Trophoblast cell (in vitro differentiated cells and primary cell): ENCODE data around the gene UNC80.
A peak's percentile ranks its signal among the peaks of the same experiment; 100 is the strongest.

ENCODE experiments used
- DNase-seq, 2 donors: peaks; one replicate each; pipeline ENCODE4 v3.0.0-alpha.2; 2016
- H2AFZ ChIP-seq: 2 replicates; pipeline ENCODE4 v1.6.1; 2013; ENCODE audit warnings: low read length, moderate library complexity, mild to moderate bottlenecking; ENCODE audit not compliant: insufficient read depth, poor library complexity
- H2AK5ac ChIP-seq: 2 replicates; pipeline ENCODE4 v1.6.1; 2013; ENCODE audit warnings: mild to moderate bottlenecking, low read length
- H2BK120ac ChIP-seq: 2 replicates; pipeline ENCODE4 v1.6.1; 2013; ENCODE audit warnings: low read length, mild to moderate bottlenecking, moderate library complexity; ENCODE audit not compliant: insufficient read depth, poor library complexity
- H2BK12ac ChIP-seq: 2 replicates; pipeline ENCODE4 v1.6.1; 2013; ENCODE audit warnings: mild to moderate bottlenecking, low read length, moderate library complexity
- H2BK5ac ChIP-seq: 2 replicates; pipeline ENCODE4 v1.6.1; 2013; ENCODE audit warnings: low read length, low read depth, moderate library complexity, mild to moderate bottlenecking; ENCODE audit not compliant: poor library complexity
- H3K14ac ChIP-seq: 2 replicates; pipeline ENCODE4 v1.6.1; 2013; ENCODE audit warnings: mild to moderate bottlenecking, low read length
- H3K18ac ChIP-seq: 2 replicates; pipeline ENCODE4 v1.6.1; 2013; ENCODE audit warnings: mild to moderate bottlenecking, low read length
- H3K23ac ChIP-seq: 2 replicates; pipeline ENCODE4 v1.6.1; 2013; ENCODE audit warnings: low read length
- H3K27ac ChIP-seq: 2 replicates; pipeline ENCODE4 v1.5.1; 2013; ENCODE audit warnings: low read depth, mild to moderate bottlenecking, inconsistent platforms, low read length, moderate library complexity
- H3K27me3 ChIP-seq: 2 replicates; pipeline ENCODE4 v1.6.1; 2013; ENCODE audit warnings: inconsistent platforms, mild to moderate bottlenecking, low read length, moderate library complexity; ENCODE audit not compliant: insufficient read depth
- H3K36me3 ChIP-seq, 2 experiments: 1 replicate in 1 of 2; 2 replicates in 1 of 2; pipeline ENCODE4 v1.6.1; 2013; ENCODE audit warnings: low read length in 2 of 2, mild to moderate bottlenecking in 2 of 2, moderate library complexity in 1 of 2; ENCODE audit not compliant: insufficient read depth in 2 of 2, control insufficient read depth in 1 of 2
- H3K4ac ChIP-seq: 2 replicates; pipeline ENCODE4 v1.6.1; 2013; ENCODE audit warnings: low read depth, mild to moderate bottlenecking, low read length, moderate library complexity
- H3K4me1 ChIP-seq, 2 experiments: 1 replicate in 1 of 2; 2 replicates in 1 of 2; pipeline ENCODE4 v1.6.1; 2013; ENCODE audit warnings: low read length in 2 of 2, mild to moderate bottlenecking in 2 of 2, moderate library complexity in 1 of 2; ENCODE audit not compliant: insufficient read depth in 2 of 2, control insufficient read depth in 1 of 2
- H3K4me2 ChIP-seq: 2 replicates; pipeline ENCODE4 v1.6.1; 2013; ENCODE audit warnings: inconsistent platforms, mild to moderate bottlenecking, low read length, moderate library complexity
- H3K4me3 ChIP-seq: 2 replicates; pipeline ENCODE4 v1.5.1; 2013; ENCODE audit warnings: mild to moderate bottlenecking, low read depth, low read length, inconsistent platforms
- H3K79me1 ChIP-seq: one replicate; pipeline ENCODE4 v1.6.1; 2013; ENCODE audit warnings: low read length
- H3K79me2 ChIP-seq: 2 replicates; pipeline ENCODE4 v1.6.1; 2013; ENCODE audit warnings: low read length, mild to moderate bottlenecking; ENCODE audit not compliant: control insufficient read depth, insufficient read depth, poor library complexity
- H3K9ac ChIP-seq: 2 replicates; pipeline ENCODE4 v1.6.1; 2013; ENCODE audit warnings: mild to moderate bottlenecking, low read length
- H3K9me3 ChIP-seq: 2 replicates; pipeline ENCODE4 v1.6.1; 2013; ENCODE audit warnings: low read depth, mild to moderate bottlenecking, control low read depth, inconsistent platforms, low read length; ENCODE audit not compliant: insufficient read depth
- H4K12ac ChIP-seq: 2 replicates; pipeline ENCODE4 v1.6.1; 2013; ENCODE audit warnings: low read depth, mild to moderate bottlenecking, low read length, moderate library complexity
- H4K8ac ChIP-seq: 2 replicates; pipeline ENCODE4 v1.6.1; 2013; ENCODE audit warnings: low read depth, mild to moderate bottlenecking, low read length, moderate library complexity
- H4K91ac ChIP-seq: one replicate; pipeline ENCODE4 v1.6.1; 2013; ENCODE audit warnings: low read depth, mild to moderate bottlenecking, low read length, moderate library complexity
- WGBS: extraction: QIAGEN DNeasy Blood & Tissue Kit; methylation state at CpG from one replicate; pipeline ENCODE4 v1.1.7; 2013; ENCODE audit warnings: missing lambda C conversion rate; ENCODE audit not compliant: insufficient read length, insufficient coverage; ENCODE audit errors: extremely low coverage; 5-methylcytosine and 5-hydroxymethylcytosine counted together

The UNC80 gene

GRCh38 chr2:209830722-209831465 lies 59.3 kb downstream of the UNC80 start:
- Histone ChIP-seq H3K23ac (no peak overlapping the region), H3K27ac (no peak overlapping the region), H3K9ac (no peak overlapping the region), H3K36me3 (no peaks in the 10 kb centered on the region), H3K18ac (no peak overlapping the region), H3K4me1 (no peaks in the 10 kb centered on the region), H3K4me3 (no peak overlapping the region), H4K12ac (no peak overlapping the region), H3K9me3 (no peaks in the 10 kb centered on the region), H3K4ac (no peak overlapping the region), H3K4me2 (no peak overlapping the region), H3K79me1 (peaks cover 2% of the 10 kb centered on the region), H2AFZ (no peak overlapping the region), H2BK12ac (no peak overlapping the region), H3K14ac (no peak overlapping the region), H3K27me3 (no peaks in the 10 kb centered on the region), H4K91ac (no peak overlapping the region), H2BK5ac (no peak overlapping the region), H4K8ac (no peak overlapping the region), H2AK5ac (no peak overlapping the region), H2BK120ac (no peak overlapping the region), H3K79me2 (no peaks in the 10 kb centered on the region)
- DNase-seq, result no peak
- no CpG with 5 or more reads among the region's 4 CpGs for WGBS

- H2BK5ac ChIP-seq, result no peak overlapping the region
- no peak overlapping the region for H3K4ac ChIP-seq
- no peaks in the 10 kb centered on the region for H3K27me3 ChIP-seq
- H3K4me2 ChIP-seq, result no peak overlapping the region
- H3K9ac ChIP-seq, result no peak overlapping the region
- H2BK12ac ChIP-seq, result no peak overlapping the region
- no peaks in the 10 kb centered on the region for H3K9me3 ChIP-seq
- H3K36me3 ChIP-seq, result no peaks in the 10 kb centered on the region
- no peak overlapping the region for H3K18ac ChIP-seq
- WGBS, result no CpG with 5 or more reads among the region's 5 CpGs
- no peak overlapping the region for H2AFZ ChIP-seq
- H3K23ac ChIP-seq, result no peak overlapping the region
- no peak overlapping the region for H3K4me3 ChIP-seq
- no peak overlapping the region for H3K27ac ChIP-seq
- H3K14ac ChIP-seq, result no peak overlapping the region
- H4K91ac ChIP-seq, result no peak overlapping the region
- no peak overlapping the region for H4K12ac ChIP-seq
- no peak overlapping the region for H4K8ac ChIP-seq
- no peak for DNase-seq
- H3K79me2 ChIP-seq, result no peaks in the 10 kb centered on the region
- H2AK5ac ChIP-seq, result no peak overlapping the region
- H2BK120ac ChIP-seq, result no peak overlapping the region
- peaks cover 2% of the 10 kb centered on the region for H3K79me1 ChIP-seq
- H3K4me1 ChIP-seq, result no peaks in the 10 kb centered on the region
These were observed 63.1 kb downstream of the UNC80 start for GRCh38 chr2:209834767-209835166.

GRCh38 chr2:209840434-209840833 lies 68.8 kb downstream of the UNC80 start:
- no peak overlapping the region for H3K27ac ChIP-seq
- WGBS, result no CpG with 5 or more reads among the region's 3 CpGs
- no peaks in the 10 kb centered on the region for H3K27me3 ChIP-seq
- no peak overlapping the region for H2BK120ac ChIP-seq
- H3K36me3 ChIP-seq, result no peaks in the 10 kb centered on the region
- DNase-seq, result no peak
- H2AK5ac ChIP-seq, result no peak overlapping the region
- no peak overlapping the region for H3K4me3 ChIP-seq
- H4K8ac ChIP-seq, result no peak overlapping the region
- no peak overlapping the region for H3K18ac ChIP-seq
- H3K4ac ChIP-seq, result no peak overlapping the region
- H2AFZ ChIP-seq, result no peak overlapping the region
- no peaks in the 10 kb centered on the region for H3K4me1 ChIP-seq
- H2BK12ac ChIP-seq, result no peak overlapping the region
- H2BK5ac ChIP-seq, result no peak overlapping the region
- no peak overlapping the region for H3K4me2 ChIP-seq
- no peak overlapping the region for H4K91ac ChIP-seq
- H3K9ac ChIP-seq, result no peak overlapping the region
- H3K14ac ChIP-seq, result no peak overlapping the region
- H3K79me1 ChIP-seq, result no peaks in the 10 kb centered on the region
- H3K9me3 ChIP-seq, result no peaks in the 10 kb centered on the region
- H4K12ac ChIP-seq, result no peak overlapping the region
- no peak overlapping the region for H3K23ac ChIP-seq
- H3K79me2 ChIP-seq, result no peaks in the 10 kb centered on the region

GRCh38 chr2:209845666-209846065 lies 74.0 kb downstream of the UNC80 start:
- Histone ChIP-seq H3K9me3 (no peaks in the 10 kb centered on the region), H4K8ac (no peak overlapping the region), H2BK120ac (no peak overlapping the region), H3K4me2 (no peak overlapping the region), H3K4me1 (no peaks in the 10 kb centered on the region), H2BK5ac (no peak overlapping the region), H3K27me3 (no peaks in the 10 kb centered on the region), H3K14ac (no peak overlapping the region), H4K91ac (no peak overlapping the region), H3K23ac (no peak overlapping the region), H2BK12ac (no peak overlapping the region), H3K36me3 (no peaks in the 10 kb centered on the region), H3K79me1 (no peaks in the 10 kb centered on the region), H3K9ac (no peak overlapping the region), H2AK5ac (no peak overlapping the region), H3K4ac (no peak overlapping the region), H3K4me3 (no peak overlapping the region), H3K18ac (no peak overlapping the region), H3K79me2 (no peaks in the 10 kb centered on the region), H3K27ac (no peak overlapping the region), H2AFZ (no peak overlapping the region), H4K12ac (no peak overlapping the region)
- DNase-seq, result peak in 1 of 2 donors; percentile 23
- no CpG with 5 or more reads among the region's 2 CpGs for WGBS
